A549 (cell line): ENCODE data around the gene PRKCD. TPM values are rescaled to one million over a fixed set of nuclear protein-coding genes. Genes with fewer than 3 reads are reported as not detected.
A peak's percentile ranks its signal among the peaks of the same experiment; 100 is the strongest.

Source experiments
- ATAC-seq, 2 experiments: fragments of 200-7000 bp in 1 of 2; fragments of >200 bp in 1 of 2; cut with Nextera tagmentation in 1 of 2; cut with Tn5 transposase in 1 of 2; 3 replicates each; pipeline versions ENCODE4 v1.8.0 to v1.9.1; 2018 to 2020; ENCODE audit warnings: mild to moderate bottlenecking in 1 of 2, moderate library complexity in 1 of 2
- CTCF ChIA-PET: fragments of 300-600 bp; sonication (Branson Sonifier 250); formaldehyde crosslinking; extraction: SDS; loops from one replicate; lab custom pipeline; 2021; ENCODE audit warnings: antibody characterized with exemption, inconsistent platforms; lab: Yijun Ruan, JAX
- POLR2A ChIA-PET: fragments of 350-600 bp; formaldehyde crosslinking; extraction: SDS; loops from one replicate; lab custom pipeline; 2021; ENCODE audit warnings: antibody characterized with exemption, inconsistent platforms; lab: Yijun Ruan, JAX
- DNase-seq, 2 experiments: peaks; one replicate each; pipeline versions ENCODE4 v3.0.0 to v3.0.0-alpha.2; 2011 to 2016; ENCODE audit warnings: low read depth in 1 of 2, low spot score in 1 of 2
- FAIRE-seq: peaks from 2 replicates; lab custom pipeline; 2011; peaks lifted over from hg19 to GRCh38; lab: Jason Lieb, UNC
- H3K27ac ChIP-seq, 2 experiments: fragments of >200 bp; sonication (Bioruptor Twin); formaldehyde crosslinking; 3 replicates each; pipeline ENCODE4 v1.5.1; 2016 to 2017
- H3K4me1 ChIP-seq: fragments of >200 bp; sonication (Bioruptor Twin); formaldehyde crosslinking; 3 replicates; pipeline ENCODE4 v1.6.1; 2016
- H3K4me2 ChIP-seq: fragments of >200 bp; sonication (Bioruptor Twin); formaldehyde crosslinking; 3 replicates; pipeline ENCODE4 v1.6.1; 2016
- H3K4me3 ChIP-seq: fragments of >200 bp; sonication (Bioruptor Twin); formaldehyde crosslinking; 3 replicates; pipeline ENCODE4 v1.5.1; 2016
- H3K9me3 ChIP-seq: fragments of >200 bp; sonication (Bioruptor Twin); formaldehyde crosslinking; 3 replicates; pipeline ENCODE4 v1.6.1; 2016
- ATOH8 ChIP-seq: fragments of 250-450 bp; sonication (Bioruptor Pico); IDR thresholded peaks from 2 replicates; pipeline ENCODE4 v1.5.0; 2020; ENCODE audit warnings: low read depth, mild to moderate bottlenecking, moderate library complexity
- CBX2 ChIP-seq: fragments of 200-600 bp; sonication (generic); IDR thresholded peaks from 2 replicates; pipeline ENCODE4 v1.6.1; 2016; ENCODE audit warnings: low read depth, mild to moderate bottlenecking, borderline replicate concordance
- CTCF ChIP-seq: fragments of >200 bp; sonication (Bioruptor Twin); formaldehyde crosslinking; IDR thresholded peaks from 3 replicates; pipeline ENCODE4 v1.5.1; 2016
- EHF ChIP-seq: fragments of 250-450 bp; sonication (Bioruptor Pico); IDR thresholded peaks from 2 replicates; pipeline ENCODE4 v1.5.0; 2020; ENCODE audit warnings: mild to moderate bottlenecking
- ELK1 ChIP-seq: fragments of 150-350 bp; IDR thresholded peaks from 2 replicates; pipeline ENCODE4 v1.6.1; 2014; ENCODE audit warnings: low read depth, mild to moderate bottlenecking, low read length
- ESRRA ChIP-seq: fragments of 150-350 bp; IDR thresholded peaks from 2 replicates; pipeline ENCODE4 v1.6.1; 2014; ENCODE audit warnings: mild to moderate bottlenecking, low read length, borderline replicate concordance
- GATA3 ChIP-seq: IDR thresholded peaks from 2 replicates; pipeline ENCODE4 v1.6.1; 2012; ENCODE audit warnings: borderline replicate concordance
- HES2 ChIP-seq: fragments of >200 bp; sonication (Bioruptor Twin); formaldehyde crosslinking; IDR thresholded peaks from 2 replicates; pipeline ENCODE4 v1.6.1; 2016
- HEYL ChIP-seq: fragments of 250-450 bp; sonication (Bioruptor Pico); IDR thresholded peaks from 2 replicates; pipeline ENCODE4 v1.8.0; 2021; ENCODE audit warnings: mild to moderate bottlenecking, moderate library complexity
- HOXB13 ChIP-seq: fragments of 250-450 bp; sonication (Bioruptor Pico); IDR thresholded peaks from 2 replicates; pipeline ENCODE4 v1.5.0; 2020; ENCODE audit warnings: low read depth, mild to moderate bottlenecking, moderate library complexity
- HOXB5 ChIP-seq: fragments of 250-450 bp; sonication (Bioruptor Pico); IDR thresholded peaks from 2 replicates; pipeline ENCODE4 v1.5.0; 2020; ENCODE audit warnings: mild to moderate bottlenecking, moderate library complexity
- JUN ChIP-seq, 2 experiments: fragments of >200 bp; sonication (Bioruptor Twin); formaldehyde crosslinking; IDR thresholded peaks; 2 replicates in 1 of 2; 3 replicates in 1 of 2; pipeline ENCODE4 v1.6.1; 2016 to 2017
- JUNB ChIP-seq: fragments of >200 bp; sonication (Bioruptor Twin); formaldehyde crosslinking; IDR thresholded peaks from 2 replicates; pipeline ENCODE4 v1.6.1; 2016
- KDM1A ChIP-seq: fragments of 200-600 bp; sonication (generic); IDR thresholded peaks from 2 replicates; pipeline ENCODE4 v1.6.1; 2016; ENCODE audit warnings: low read depth, mild to moderate bottlenecking
- MAFK ChIP-seq: fragments of 450-650 bp; IDR thresholded peaks from 2 replicates; pipeline ENCODE4 v1.6.1; 2014; ENCODE audit not compliant: partially characterized antibody
- POLR2A ChIP-seq: IDR thresholded peaks from 2 replicates; pipeline ENCODE4 v1.6.1; 2012; ENCODE audit warnings: mild to moderate bottlenecking, low read length
- RARB ChIP-seq: fragments of 250-450 bp; sonication (Bioruptor Pico); IDR thresholded peaks from 2 replicates; pipeline ENCODE4 v1.8.0; 2021; ENCODE audit warnings: mild to moderate bottlenecking, moderate library complexity
- SMC3 ChIP-seq: fragments of >200 bp; sonication (Bioruptor Twin); formaldehyde crosslinking; IDR thresholded peaks from 3 replicates; pipeline ENCODE4 v1.6.1; 2018; ENCODE audit warnings: inconsistent platforms
- USF2 ChIP-seq: fragments of 450-650 bp; IDR thresholded peaks from 2 replicates; pipeline ENCODE4 v1.6.1; 2014; ENCODE audit warnings: antibody characterized with exemption
- ZFP36 ChIP-seq: fragments of 450-650 bp; IDR thresholded peaks from 2 replicates; pipeline ENCODE4 v1.6.1; 2014; ENCODE audit warnings: borderline replicate concordance; ENCODE audit not compliant: partially characterized antibody
- ZSCAN20 ChIP-seq: fragments of 250-450 bp; sonication (Bioruptor Pico); IDR thresholded peaks from 2 replicates; pipeline ENCODE4 v1.8.0; 2022; ENCODE audit warnings: mild to moderate bottlenecking, moderate library complexity
- WGBS: methylation state at CpG from one replicate; pipeline ENCODE4 v1.1.6; 2017; ENCODE audit errors: missing lambda C conversion rate; 5-methylcytosine and 5-hydroxymethylcytosine counted together
- polyA plus RNA-seq, 4 experiments: library from polyadenylated mRNA; depleted of rRNA in 3 of 4; stranded (reverse); fragments of >200 nt; fragmentation: RNase III in 1 of 4; extraction: RNeasy Plus Mini Kit Qiagen cat#74134 plus additional on column Dnase treatment in 1 of 4; gene quantifications; 2 replicates in 3 of 4; 3 replicates in 1 of 4; pipeline ENCODE4 v1.2.3, GENCODE V29; 2011 to 2017

The PRKCD gene
- polyA plus RNA-seq, 2 of the 4 experiments (the other 2 are of a cell fraction), result 10.1 to 18.3 TPM

GRCh38 chr3:53232641-53233377, 71.8 kb downstream of the PRKCD start:
- Histone ChIP-seq H3K4me3 (no peak overlapping the region), H3K9me3 (no peaks in the 10 kb centered on the region), H3K4me2 (peak overlapping the region; percentile 42; the same call in 2 of the 3 replicates), H3K4me1 (peaks cover 99% of the 10 kb centered on the region), H3K27ac (peak overlapping the region; percentile 100)
- FAIRE-seq, result no peak
- ChIA-PET POLR2A (interaction anchor here (1.2 kb wide), 1 partner anchor 20 kb away, joined by 3 read pairs; no protein-coding TSS in a partner anchor), CTCF (interaction anchor here (0.6 to 7.7 kb wide), 3 partner anchors 11 to 40 kb away, joined by 3 to 69 read pairs (median 4); no protein-coding TSS in a partner anchor)
- WGBS, result 70% methylated on average over 5 of the region's 18 CpGs
- ATAC-seq, result no peak
- TF ChIP-seq JUN (IDR thresholded peaks at IDR 0.05), result peak in 1 of 2 experiments; percentile 29; a peak in 2 of 5 replicates
- no peak for TF ChIP-seq POLR2A
- TF ChIP-seq SMC3, result no peak
- TF ChIP-seq CTCF, result no peak
- DNase-seq, result no peak

- no peak for TF ChIP-seq ESRRA
- no peak for TF ChIP-seq RARB (CRISPR knock-in tag)
- TF ChIP-seq EHF (CRISPR knock-in tag), result no peak
- no peak for TF ChIP-seq HES2
- no peak for TF ChIP-seq ELK1
- no peak for TF ChIP-seq HOXB5 (CRISPR knock-in tag)
- H3K4me1 ChIP-seq, result peaks cover 97% of the 10 kb centered on the region
- no peak for DNase-seq
- 78% methylated on average over 10 of the region's 15 CpGs for WGBS
- no peak for FAIRE-seq
- POLR2A ChIA-PET, result interaction anchor here (1.0 kb wide), 1 partner anchor 20 kb away, joined by 3 read pairs; no protein-coding TSS in a partner anchor
- no peaks in the 10 kb centered on the region for H3K9me3 ChIP-seq
- H3K4me3 ChIP-seq, result no peak overlapping the region
- H3K27ac ChIP-seq, result peak overlapping the region; percentile 100
- no peak for ATAC-seq
- CTCF ChIA-PET, result interaction anchor here (1.0 to 7.7 kb wide), 4 partner anchors 9 to 39 kb away, joined by 3 to 69 read pairs (median 4); no protein-coding TSS in a partner anchor
- peak overlapping the region; percentile 77; the same call in 1 of the 3 replicates for H3K4me2 ChIP-seq
Observed at GRCh38 chr3:53234130-53234840, 73.3 kb downstream of the PRKCD start.

GRCh38 chr3:53234841-53235232, 73.8 kb downstream of the PRKCD start:
- peaks cover 97% of the 10 kb centered on the region for H3K4me1 ChIP-seq
- WGBS, result 75% methylated on average over 5 of the region's 10 CpGs
- ChIA-PET POLR2A (interaction anchor here (1.0 kb wide), 1 partner anchor 20 kb away, joined by 3 read pairs; no protein-coding TSS in a partner anchor), CTCF (interaction anchor here (1.0 to 7.7 kb wide), 4 partner anchors 9 to 38 kb away, joined by 3 to 69 read pairs (median 4); no protein-coding TSS in a partner anchor)
- FAIRE-seq, result no peak
- no peak for DNase-seq
- peak overlapping the region; percentile 77 for H3K4me2 ChIP-seq
- no peaks in the 10 kb centered on the region for H3K9me3 ChIP-seq
- H3K4me3 ChIP-seq, result no peak overlapping the region
- TF ChIP-seq CBX2, result no peak
- TF ChIP-seq KDM1A, result no peak
- TF ChIP-seq, all 56 proteins: peak for 0
- ATAC-seq, result no peak
- peak overlapping the region; percentile 100 for H3K27ac ChIP-seq

GRCh38 chr3:53235545-53235944, 74.5 kb downstream of the PRKCD start:
- POLR2A ChIA-PET, result interaction anchor here (1.0 kb wide), 1 partner anchor 19 kb away, joined by 3 read pairs; no protein-coding TSS in a partner anchor
- no peak overlapping the region for H3K4me3 ChIP-seq
- peak overlapping the region; percentile 77 for H3K4me2 ChIP-seq
- H3K27ac ChIP-seq, result peak overlapping the region; percentile 100
- WGBS, result 48% methylated on average over 5 of the region's 6 CpGs
- peaks cover 97% of the 10 kb centered on the region for H3K4me1 ChIP-seq
- CTCF ChIA-PET, result interaction anchor here (1.1 to 7.7 kb wide), 3 partner anchors 8 to 39 kb away, joined by 4 to 69 read pairs (median 4); no protein-coding TSS in a partner anchor
- FAIRE-seq (no peak), DNase-seq (no peak), ATAC-seq (no peak)
- no peaks in the 10 kb centered on the region for H3K9me3 ChIP-seq
- no peak for TF ChIP-seq ATOH8 (CRISPR knock-in tag)
- TF ChIP-seq MAFK, result no peak
- no peak for TF ChIP-seq GATA3
- TF ChIP-seq HOXB13 (CRISPR knock-in tag), result no peak
- no peak for TF ChIP-seq KDM1A
- no peak for TF ChIP-seq HEYL (CRISPR knock-in tag)
- no peak for TF ChIP-seq ZFP36
- no peak for TF ChIP-seq USF2
- TF ChIP-seq JUNB, result no peak
- no peak for TF ChIP-seq ZSCAN20 (CRISPR knock-in tag)
- TF ChIP-seq ELK1, result no peak
